Neural progenitor cell (in vitro differentiated cells): ENCODE data around the gene ASTN1.

ENCODE experiments used
- EZH2 ChIP-seq: fragments of 200-600 bp; sonication (generic); IDR thresholded peaks from 2 replicates; pipeline ENCODE4 v1.6.1; 2017; ENCODE audit warnings: antibody characterized with exemption, mild to moderate bottlenecking, moderate library complexity
- EZH2phosphoT487 ChIP-seq: fragments of 200-600 bp; sonication (generic); IDR thresholded peaks from 2 replicates; pipeline ENCODE4 v1.6.1; 2017; ENCODE audit warnings: antibody characterized with exemption
- TF ChIP-seq, protein P1 (sequence below): fragments of 200-600 bp; sonication (generic); IDR thresholded peaks from 2 replicates; pipeline ENCODE4 v1.5.1; 2017; ENCODE audit warnings: antibody characterized with exemption, mild to moderate bottlenecking

- TF ChIP-seq, protein P1, sequence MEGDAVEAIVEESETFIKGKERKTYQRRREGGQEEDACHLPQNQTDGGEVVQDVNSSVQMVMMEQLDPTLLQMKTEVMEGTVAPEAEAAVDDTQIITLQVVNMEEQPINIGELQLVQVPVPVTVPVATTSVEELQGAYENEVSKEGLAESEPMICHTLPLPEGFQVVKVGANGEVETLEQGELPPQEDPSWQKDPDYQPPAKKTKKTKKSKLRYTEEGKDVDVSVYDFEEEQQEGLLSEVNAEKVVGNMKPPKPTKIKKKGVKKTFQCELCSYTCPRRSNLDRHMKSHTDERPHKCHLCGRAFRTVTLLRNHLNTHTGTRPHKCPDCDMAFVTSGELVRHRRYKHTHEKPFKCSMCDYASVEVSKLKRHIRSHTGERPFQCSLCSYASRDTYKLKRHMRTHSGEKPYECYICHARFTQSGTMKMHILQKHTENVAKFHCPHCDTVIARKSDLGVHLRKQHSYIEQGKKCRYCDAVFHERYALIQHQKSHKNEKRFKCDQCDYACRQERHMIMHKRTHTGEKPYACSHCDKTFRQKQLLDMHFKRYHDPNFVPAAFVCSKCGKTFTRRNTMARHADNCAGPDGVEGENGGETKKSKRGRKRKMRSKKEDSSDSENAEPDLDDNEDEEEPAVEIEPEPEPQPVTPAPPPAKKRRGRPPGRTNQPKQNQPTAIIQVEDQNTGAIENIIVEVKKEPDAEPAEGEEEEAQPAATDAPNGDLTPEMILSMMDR: no peak
- TF ChIP-seq EZH2phosphoT487: no peak
- no peak for TF ChIP-seq EZH2
Measured at GRCh38 chr1:176905648-176906047, 258.9 kb downstream of the ASTN1 start.
